H1 (cell line): ENCODE results near the gene SLC5A10. TPM values are rescaled to one million over a fixed set of nuclear protein-coding genes. Genes with fewer than 3 reads are reported as not detected.

Experiments
- CTCF ChIA-PET: fragments of 300-600 bp; sonication (Branson Sonifier 250); formaldehyde crosslinking; loops from one replicate; lab custom pipeline; 2021; ENCODE audit not compliant: partially characterized antibody; lab: Charles Lee
- POLR2A ChIA-PET: fragments of 300-600 bp; sonication (Branson Sonifier 250); formaldehyde crosslinking; loops from one replicate; lab custom pipeline; 2021; ENCODE audit warnings: inconsistent platforms; ENCODE audit not compliant: partially characterized antibody; lab: Charles Lee
- DNase-seq, 2 experiments: peaks; one replicate each; pipeline versions ENCODE4 v3.0.0 to v3.0.0-alpha.2; 2010 to 2022; ENCODE audit warnings: low spot score in 2 of 2, low read depth in 1 of 2, mixed read lengths in 1 of 2
- FAIRE-seq: peaks from 2 replicates; lab custom pipeline; 2011; peaks lifted over from hg19 to GRCh38; lab: Jason Lieb, UNC
- H2AFZ ChIP-seq: 2 replicates; pipeline ENCODE4 v1.8.1; 2012; ENCODE audit warnings: low read length, inconsistent platforms
- H2AK5ac ChIP-seq: 2 replicates; pipeline ENCODE4 v1.6.1; 2013; ENCODE audit warnings: low read depth, low read length
- H2BK120ac ChIP-seq: replicated peaks from 2 replicates; pipeline ENCODE3; 2013; ENCODE audit warnings: low read depth, low read length, inconsistent platforms
- H2BK12ac ChIP-seq: 2 replicates; pipeline ENCODE4 v1.6.1; 2013; ENCODE audit warnings: low read depth, low read length
- H2BK15ac ChIP-seq: 2 replicates; pipeline ENCODE4 v1.6.1; 2013; ENCODE audit warnings: low read length
- H2BK20ac ChIP-seq: 2 replicates; pipeline ENCODE4 v1.6.1; 2013; ENCODE audit warnings: low read length
- H2BK5ac ChIP-seq: 2 replicates; pipeline ENCODE4 v1.6.1; 2013; ENCODE audit warnings: low read depth, low read length
- H3K14ac ChIP-seq: 2 replicates; pipeline ENCODE4 v1.6.1; 2013; ENCODE audit warnings: inconsistent platforms; ENCODE audit not compliant: insufficient read length
- H3K18ac ChIP-seq: 2 replicates; pipeline ENCODE4 v1.6.1; 2013; ENCODE audit warnings: low read length; ENCODE audit errors: extremely low read depth
- H3K23ac ChIP-seq: 2 replicates; pipeline ENCODE4 v1.6.1; 2013; ENCODE audit warnings: inconsistent platforms; ENCODE audit not compliant: insufficient read length
- H3K23me2 ChIP-seq: 2 replicates; pipeline ENCODE4 v1.6.1; 2013; ENCODE audit warnings: low read depth, low read length
- H3K27ac ChIP-seq: 2 replicates; pipeline ENCODE4 v1.6.1; 2011; ENCODE audit warnings: low read depth, low read length, inconsistent platforms
- H3K27me3 ChIP-seq, 4 experiments: replicated peaks in 1 of 4; 1 replicate in 1 of 4; 2 replicates in 3 of 4; pipeline versions ENCODE4 v1.6.1 to v1.8.1; 2011 to 2013; ENCODE audit warnings: low read length in 3 of 4, mild to moderate bottlenecking in 3 of 4, inconsistent platforms in 2 of 4, mixed read lengths in 2 of 4, moderate library complexity in 1 of 4; ENCODE audit not compliant: control insufficient read depth in 3 of 4, insufficient read depth in 3 of 4; ENCODE audit errors: extremely low read depth in 1 of 4
- H3K36me3 ChIP-seq, 4 experiments: 2 replicates each; pipeline versions ENCODE4 v1.6.1 to v1.8.1; 2011 to 2013; ENCODE audit warnings: mild to moderate bottlenecking in 4 of 4, low read length in 3 of 4, moderate library complexity in 2 of 4, control low read depth in 1 of 4, inconsistent platforms in 1 of 4; ENCODE audit not compliant: insufficient read depth in 4 of 4, control insufficient read depth in 2 of 4
- H3K4ac ChIP-seq: replicated peaks from 2 replicates; pipeline ENCODE3; 2013; ENCODE audit warnings: low read length, low read depth, mixed read lengths, inconsistent platforms; ENCODE audit not compliant: insufficient read length
- H3K4me1 ChIP-seq, 4 experiments: replicated peaks in 1 of 4; 1 replicate in 1 of 4; 2 replicates in 3 of 4; pipeline versions ENCODE4 v1.6.1 to v1.8.1; 2011 to 2013; ENCODE audit warnings: low read length in 3 of 4, inconsistent platforms in 2 of 4, mixed read lengths in 1 of 4; ENCODE audit not compliant: insufficient read depth in 4 of 4, control insufficient read depth in 3 of 4
- H3K4me2 ChIP-seq, 2 experiments: 2 replicates each; pipeline versions ENCODE4 v1.6.1 to v1.8.1; 2011 to 2013; ENCODE audit warnings: low read depth in 2 of 2, low read length in 2 of 2, control low read depth in 1 of 2, inconsistent platforms in 1 of 2, mild to moderate bottlenecking in 1 of 2; ENCODE audit not compliant: insufficient read depth in 1 of 2
- H3K4me3 ChIP-seq, 4 experiments: fragments of 200-600, 300-600 bp in 1 of 4; sonication (generic), shearing (Covaris generic), sonication (Bioruptor Twin) in 1 of 4; 2 replicates each; pipeline versions ENCODE4 v1.5.1 to v1.8.1; 2011 to 2016; ENCODE audit warnings: low read length in 4 of 4, low read depth in 3 of 4, control low read depth in 2 of 4, inconsistent platforms in 2 of 4, mild to moderate bottlenecking in 2 of 4, mixed read lengths in 1 of 4, moderate library complexity in 1 of 4; ENCODE audit not compliant: insufficient read depth in 2 of 4; ENCODE audit errors: extremely low read depth in 1 of 4
- H3K56ac ChIP-seq: replicated peaks from 2 replicates; pipeline ENCODE3; 2013; ENCODE audit warnings: low read depth, mild to moderate bottlenecking, mixed read lengths, low read length, inconsistent platforms; ENCODE audit not compliant: insufficient read length
- H3K79me1 ChIP-seq: 2 replicates; pipeline ENCODE4 v1.6.1; 2013; ENCODE audit warnings: low read depth, low read length, control low read depth
- H3K79me2 ChIP-seq, 2 experiments: 2 replicates each; pipeline versions ENCODE4 v1.6.1 to v1.8.1; 2012 to 2013; ENCODE audit warnings: low read length in 2 of 2, mild to moderate bottlenecking in 2 of 2, inconsistent platforms in 1 of 2; ENCODE audit not compliant: insufficient read depth in 2 of 2, control insufficient read depth in 1 of 2
- H3K9ac ChIP-seq, 4 experiments: replicated peaks in 1 of 4; 1 replicate in 1 of 4; 2 replicates in 3 of 4; pipeline versions ENCODE4 v1.6.1 to v1.8.1; 2011 to 2013; ENCODE audit warnings: low read depth in 3 of 4, low read length in 3 of 4, control low read depth in 2 of 4, mild to moderate bottlenecking in 2 of 4, moderate library complexity in 2 of 4, inconsistent platforms in 1 of 4; ENCODE audit errors: extremely low read depth in 1 of 4
- H3K9me3 ChIP-seq, 2 experiments: 2 replicates each; pipeline versions ENCODE4 v1.6.1 to v1.8.1; 2012 to 2013; ENCODE audit warnings: mild to moderate bottlenecking in 2 of 2, moderate library complexity in 2 of 2, control low read depth in 1 of 2, inconsistent platforms in 1 of 2, low read depth in 1 of 2, low read length in 1 of 2, mixed read lengths in 1 of 2; ENCODE audit not compliant: insufficient read depth in 2 of 2
- H4K20me1 ChIP-seq, 2 experiments: replicated peaks in 1 of 2; 2 replicates each; pipeline versions ENCODE3 to v1.8.1; 2011 to 2013; ENCODE audit warnings: inconsistent platforms in 2 of 2, low read length in 2 of 2, mild to moderate bottlenecking in 1 of 2; ENCODE audit not compliant: insufficient read depth in 2 of 2, control insufficient read depth in 1 of 2
- H4K5ac ChIP-seq: 2 replicates; pipeline ENCODE4 v1.6.1; 2013; ENCODE audit warnings: low read length, low read depth, mixed read lengths, inconsistent platforms; ENCODE audit not compliant: insufficient read length
- H4K8ac ChIP-seq: 2 replicates; pipeline ENCODE4 v1.8.0; 2013; ENCODE audit warnings: mild to moderate bottlenecking, moderate library complexity, low read length, inconsistent platforms; ENCODE audit not compliant: insufficient read depth; ENCODE audit errors: extremely low read depth
- H4K91ac ChIP-seq: replicated peaks from 2 replicates; pipeline ENCODE3; 2013; ENCODE audit warnings: low read length, mixed read lengths, inconsistent platforms; ENCODE audit not compliant: insufficient read length
- ATF2 ChIP-seq: IDR thresholded peaks from 2 replicates; pipeline ENCODE4 v1.6.1; 2012; ENCODE audit warnings: low read length, inconsistent platforms
- BACH1 ChIP-seq: IDR thresholded peaks from 2 replicates; pipeline ENCODE4 v1.6.1; 2012; ENCODE audit warnings: low read length, improper control_type of control experiment
- BCL11A ChIP-seq, 2 experiments: IDR thresholded peaks; one replicate each; pipeline ENCODE4 v1.6.1; 2011; ENCODE audit warnings: low read depth in 2 of 2, low read length in 2 of 2, mild to moderate bottlenecking in 2 of 2
- EGR1 ChIP-seq: IDR thresholded peaks from 2 replicates; pipeline ENCODE4 v1.6.1; 2011; ENCODE audit warnings: low read depth, low read length, borderline replicate concordance
- JUN ChIP-seq: IDR thresholded peaks from 2 replicates; pipeline ENCODE4 v1.6.1; 2011; ENCODE audit warnings: low read depth, mild to moderate bottlenecking, improper control_type of control experiment, low read length
- JUND ChIP-seq: IDR thresholded peaks from 2 replicates; pipeline ENCODE4 v1.6.1; 2011; ENCODE audit warnings: mild to moderate bottlenecking, improper control_type of control experiment, low read length
- KDM5A ChIP-seq: fragments of 200-600 bp; IDR thresholded peaks from 2 replicates; pipeline ENCODE4 v1.7.1; 2012; ENCODE audit warnings: mild to moderate bottlenecking, low read length, inconsistent platforms, mixed read lengths
- RBBP5 ChIP-seq: IDR thresholded peaks from 2 replicates; pipeline ENCODE4 v1.7.1; 2012; ENCODE audit warnings: low read depth, mild to moderate bottlenecking, inconsistent platforms, low read length, moderate library complexity, borderline replicate concordance
- RNF2 ChIP-seq: fragments of 200-900, 300-1000 bp; sonication (generic); IDR thresholded peaks from 2 replicates; pipeline ENCODE4 v1.7.1; 2016; ENCODE audit warnings: borderline replicate concordance, low read depth, mild to moderate bottlenecking, antibody characterized with exemption, low read length; ENCODE audit not compliant: poor library complexity, severe bottlenecking; ENCODE audit errors: missing control alignments
- SIRT6 ChIP-seq: IDR thresholded peaks from one replicate; pipeline ENCODE4 v1.7.1; 2012; ENCODE audit warnings: low read length, inconsistent platforms
- SIX5 ChIP-seq: IDR thresholded peaks from 2 replicates; pipeline ENCODE4 v1.6.1; 2011; ENCODE audit warnings: mild to moderate bottlenecking, low read depth, low read length
- SP4 ChIP-seq: IDR thresholded peaks from 2 replicates; pipeline ENCODE4 v1.6.1; 2012; ENCODE audit warnings: low read length, inconsistent platforms
- TBP ChIP-seq: IDR thresholded peaks from 2 replicates; pipeline ENCODE4 v1.6.1; 2011; ENCODE audit warnings: low read depth, low read length, improper control_type of control experiment
- WGBS, 2 experiments: shearing (Covaris generic) in 1 of 2; methylation state at CpG; one replicate each; pipeline versions ENCODE4 v1.1.6 to v1.1.7; 2013 to 2015; ENCODE audit warnings: low lambda C conversion rate in 2 of 2, mixed read lengths in 2 of 2, inconsistent platforms in 1 of 2, low coverage in 1 of 2, missing lambda C conversion rate in 1 of 2; ENCODE audit not compliant: insufficient replicate concordance in 2 of 2, insufficient coverage in 1 of 2, insufficient read length in 1 of 2; ENCODE audit errors: extremely low coverage in 1 of 2, missing lambda C conversion rate in 1 of 2; 5-methylcytosine and 5-hydroxymethylcytosine counted together
- polyA plus RNA-seq, 7 experiments: library from polyadenylated mRNA; depleted of rRNA in 3 of 7; stranded (reverse) in 5 of 7; unstranded in 2 of 7; fragments of >200 nt in 5 of 7; fragments of 200-250 nt in 2 of 7; gene quantifications; 1 replicate in 5 of 7; 2 replicates in 1 of 7; 4 replicates in 1 of 7; pipeline versions ENCODE4 v1.2.1 to v1.2.3, GENCODE V29; 2011 to 2013; ENCODE audit warnings: missing spikeins in 2 of 7, mixed read lengths in 2 of 7
- total RNA-seq: library from RNA; stranded (reverse); fragmentation: NEBNext Ultra II Directional; extraction: Animal tissue kit (Norgen Biotek cat#: 25700); gene quantifications from 2 replicates; pipeline ENCODE4 v1.2.1, GENCODE V29; 2021

SLC5A10 gene
- total and polyA plus RNA-seq, 2 of the 8 experiments (the other 6 are each of a cell fraction or from before 2014, with no cell fraction given) = 0.05 to 0.11 TPM

- Histone ChIP-seq H3K27me3 (no peaks in the 10 kb centered on the region; a peak in 1 of 7 replicates), H2BK15ac (no peak overlapping the region), H3K36me3 (no peaks in the 10 kb centered on the region), H2BK20ac (no peak overlapping the region), H3K4me3 (no peak overlapping the region), H4K8ac (no peak overlapping the region), H2BK120ac (no peak overlapping the region), H2AK5ac (no peak overlapping the region), H3K9me3 (no peaks in the 10 kb centered on the region), H3K4ac (no peak overlapping the region), H3K4me2 (no peak overlapping the region), H2BK5ac (no peak overlapping the region), H3K18ac (peak overlapping the region; percentile 32; the same call in 1 of the 2 replicates), H3K79me2 (no peaks in the 10 kb centered on the region), H4K20me1 (no peaks in the 10 kb centered on the region), H3K4me1 (peaks cover 0 to 3% (median 0%) of the 10 kb centered on the region in 4 experiments; a peak in 1 of 7 replicates), H3K56ac (no peak overlapping the region), H2BK12ac (no peak overlapping the region), H3K9ac (no peak overlapping the region), H3K14ac (no peak overlapping the region), H3K23ac (no peak overlapping the region), H3K79me1 (no peaks in the 10 kb centered on the region), H2AFZ (no peak overlapping the region), H4K91ac (no peak overlapping the region), H4K5ac (no peak overlapping the region), H3K27ac (no peak overlapping the region), H3K23me2 (no peaks in the 10 kb centered on the region)
- CTCF ChIA-PET = interaction anchor here (0.9 to 5.1 kb wide), 4 partner anchors 11 to 62 kb away, joined by 3 to 49 read pairs (median 6); no protein-coding TSS in a partner anchor
- DNase-seq (no peak), FAIRE-seq (no peak)
- no peak for TF ChIP-seq EGR1
- no peak for TF ChIP-seq BCL11A (IDR thresholded peaks at IDR 0.05; ENCODE audit: low read depth in 2 of 2, low read length in 2 of 2)
- TF ChIP-seq RNF2 = no peak
- no peak for TF ChIP-seq SP4
- TF ChIP-seq JUND = no peak
- TF ChIP-seq KDM5A = no peak
- TF ChIP-seq BACH1 = no peak
- TF ChIP-seq SIRT6 = no peak
- no peak for TF ChIP-seq ATF2
- no peak for TF ChIP-seq RBBP5
- TF ChIP-seq JUN = no peak
- no peak for TF ChIP-seq TBP
- no peak for TF ChIP-seq SIX5
- 86% methylated on average over 5 of the region's 5 CpGs; no CpG with 5 or more reads in 1 of the 2 experiments for WGBS, 2 experiments
- POLR2A ChIA-PET = interaction anchor here (1.3 kb wide), 1 partner anchor 18 kb away, joined by 3 read pairs; no protein-coding TSS in a partner anchor
These were observed 70.2 kb downstream of the SLC5A10 start for GRCh38 chr17:19022128-19022527.
